Measurements from ENCODE around the gene SON.

SON gene

DNA sequence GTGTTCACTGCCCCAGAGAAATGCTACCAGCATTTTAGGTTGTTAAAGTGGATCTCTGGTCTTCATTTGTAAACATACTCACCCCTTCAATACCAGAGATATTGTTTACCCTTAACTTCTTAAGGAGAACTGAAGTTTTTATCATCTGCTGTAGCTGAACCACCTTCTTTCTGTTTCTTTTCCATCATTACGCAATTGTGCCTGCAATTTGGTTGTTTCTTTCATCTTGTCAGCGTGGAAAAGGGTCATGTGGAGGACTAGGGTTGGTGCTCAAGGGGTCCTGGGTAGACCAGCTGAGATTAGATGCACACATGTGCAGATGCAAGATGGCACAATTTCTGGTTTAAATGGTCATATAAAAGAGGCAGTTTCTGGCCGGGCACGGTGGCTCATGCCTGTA is 23.9 kb upstream of the SON start:
- FAIRE-seq (no peak), DNase-seq (ENCODE audit: insufficient read length, low spot score) (no peak)
- no peak for TF ChIP-seq POLR2AphosphoS5 (IDR thresholded peaks at IDR 0.05; ENCODE audit: low read depth, low read length)
- TF ChIP-seq SPI1 (IDR thresholded peaks at IDR 0.05; ENCODE audit: low read depth, low read length): no peak
- TF ChIP-seq POU2F2 (IDR thresholded peaks at IDR 0.05; ENCODE audit: low read depth, low read length): no peak
- TF ChIP-seq POLR2A (IDR thresholded peaks at IDR 0.05; ENCODE audit: low read depth, low read length): no peak
- no peak for TF ChIP-seq TAF1 (IDR thresholded peaks at IDR 0.05; ENCODE audit: low read depth, low read length)
- TF ChIP-seq PAX5 (IDR thresholded peaks at IDR 0.05; ENCODE audit: insufficient read depth, low read length, severe bottlenecking): no peak

DNA sequence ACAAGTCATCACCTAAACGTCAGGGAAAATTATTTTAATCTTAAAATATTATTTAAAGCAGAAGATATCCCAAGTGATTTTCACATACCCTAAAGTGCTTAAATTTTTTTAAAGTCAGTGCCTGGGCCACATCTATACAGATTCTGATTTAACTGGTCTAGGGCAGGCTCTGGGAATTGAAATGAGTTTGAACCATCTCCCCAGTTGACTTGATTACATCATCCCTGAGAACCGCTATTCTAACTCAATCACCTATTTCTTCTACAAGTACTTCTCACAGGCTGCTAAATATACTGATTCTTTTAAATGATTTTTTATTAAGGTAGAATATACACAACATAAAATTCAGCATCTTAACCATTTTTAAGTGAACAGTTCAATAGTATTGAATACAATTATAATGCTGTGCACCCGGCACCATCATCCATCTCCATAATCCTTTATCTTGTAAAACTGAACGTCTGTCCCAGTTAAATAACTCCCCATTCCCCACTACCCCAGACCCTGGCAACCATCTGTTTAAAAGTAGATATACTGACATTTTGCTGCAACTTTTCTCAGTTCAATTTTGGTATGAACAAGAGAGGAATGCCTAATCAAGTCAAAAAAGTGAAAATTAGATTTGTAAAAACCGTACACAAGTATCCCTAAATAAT is 20.4 kb upstream of the SON start:
- no peak for DNase-seq (ENCODE audit: insufficient read length, low spot score)
- no peak for FAIRE-seq
- TF ChIP-seq POU2F2 (IDR thresholded peaks at IDR 0.05; ENCODE audit: low read depth, low read length) (no peak), POLR2AphosphoS5 (IDR thresholded peaks at IDR 0.05; ENCODE audit: low read depth, low read length) (no peak), TAF1 (IDR thresholded peaks at IDR 0.05; ENCODE audit: low read depth, low read length) (no peak), PAX5 (IDR thresholded peaks at IDR 0.05; ENCODE audit: insufficient read depth, low read length, severe bottlenecking) (no peak), SPI1 (IDR thresholded peaks at IDR 0.05; ENCODE audit: low read depth, low read length) (no peak), POLR2A (IDR thresholded peaks at IDR 0.05; ENCODE audit: low read depth, low read length) (no peak)

DNA sequence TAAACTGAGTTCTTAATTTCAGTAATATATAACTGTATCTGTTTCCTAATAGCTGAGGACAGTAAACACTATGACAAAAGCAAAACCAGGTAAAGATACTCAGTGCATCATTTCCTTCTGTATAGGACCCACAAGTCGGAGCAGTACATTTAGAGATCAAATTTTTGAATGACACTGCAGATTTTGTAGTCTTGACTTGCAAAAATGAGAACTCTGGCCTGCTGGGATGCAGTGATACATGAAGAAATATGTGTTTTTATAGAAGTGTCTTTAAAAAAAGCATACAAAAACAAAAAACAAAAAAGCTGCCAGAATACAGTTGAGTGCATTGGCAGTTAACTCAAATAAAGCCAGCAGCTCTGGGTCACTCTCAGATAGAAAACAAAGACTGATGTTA is 19.9 kb upstream of the SON start:
- FAIRE-seq (no peak), DNase-seq (ENCODE audit: insufficient read length, low spot score) (no peak)
- TF ChIP-seq SPI1 (IDR thresholded peaks at IDR 0.05; ENCODE audit: low read depth, low read length): no peak
- no peak for TF ChIP-seq POU2F2 (IDR thresholded peaks at IDR 0.05; ENCODE audit: low read depth, low read length)
- no peak for TF ChIP-seq PAX5 (IDR thresholded peaks at IDR 0.05; ENCODE audit: insufficient read depth, low read length, severe bottlenecking)
- TF ChIP-seq POLR2A (IDR thresholded peaks at IDR 0.05; ENCODE audit: low read depth, low read length): no peak
- TF ChIP-seq POLR2AphosphoS5 (IDR thresholded peaks at IDR 0.05; ENCODE audit: low read depth, low read length): no peak
- TF ChIP-seq TAF1 (IDR thresholded peaks at IDR 0.05; ENCODE audit: low read depth, low read length): no peak

DNA sequence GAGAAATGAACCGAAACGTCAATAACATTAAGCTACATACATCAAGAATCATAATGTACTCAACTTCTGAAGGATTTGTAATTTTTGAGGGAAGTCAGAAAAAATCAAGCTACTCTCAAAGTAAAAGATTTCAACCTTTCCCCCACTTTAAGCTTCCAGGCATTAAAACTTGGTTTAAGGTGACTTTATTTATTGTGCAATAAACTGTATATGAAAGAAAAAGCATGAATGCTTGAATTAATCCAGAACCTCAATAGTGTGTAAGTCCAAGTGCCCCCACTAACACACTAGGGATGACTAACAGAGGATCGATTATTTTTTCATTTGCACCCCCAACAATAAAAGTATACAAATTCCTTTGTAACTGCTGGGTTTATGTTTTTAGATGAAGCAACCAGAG is 11.8 kb upstream of the SON start:
- TF ChIP-seq POU2F2 (IDR thresholded peaks at IDR 0.05; ENCODE audit: low read depth, low read length) (no peak), PAX5 (IDR thresholded peaks at IDR 0.05; ENCODE audit: insufficient read depth, low read length, severe bottlenecking) (no peak), SPI1 (IDR thresholded peaks at IDR 0.05; ENCODE audit: low read depth, low read length) (no peak), POLR2AphosphoS5 (IDR thresholded peaks at IDR 0.05; ENCODE audit: low read depth, low read length) (no peak), POLR2A (IDR thresholded peaks at IDR 0.05; ENCODE audit: low read depth, low read length) (no peak), TAF1 (IDR thresholded peaks at IDR 0.05; ENCODE audit: low read depth, low read length) (no peak)
- no peak for FAIRE-seq
- no peak for DNase-seq (ENCODE audit: insufficient read length, low spot score)

DNA sequence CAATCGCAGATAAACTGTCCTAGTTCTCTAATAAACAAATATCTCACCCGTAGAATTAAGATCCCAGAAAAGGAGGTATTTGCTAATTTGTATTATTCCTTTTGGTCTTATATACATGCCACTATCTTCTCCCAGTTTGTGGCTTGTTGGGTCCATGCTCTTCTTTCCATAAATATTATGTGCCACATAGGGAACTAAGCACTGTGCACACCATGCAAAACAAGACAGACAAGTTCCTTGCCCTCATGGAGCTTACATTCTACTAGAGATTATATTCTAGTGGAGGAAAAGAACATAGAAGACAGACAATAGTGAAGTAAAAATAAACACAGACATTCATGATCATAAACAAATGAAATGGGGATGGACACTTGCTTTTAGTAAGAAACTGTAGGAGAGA is 5.6 kb upstream of the SON start:
- FAIRE-seq (no peak), DNase-seq (ENCODE audit: insufficient read length, low spot score) (no peak)
- no peak for TF ChIP-seq POU2F2 (IDR thresholded peaks at IDR 0.05; ENCODE audit: low read depth, low read length)
- TF ChIP-seq SPI1 (IDR thresholded peaks at IDR 0.05; ENCODE audit: low read depth, low read length): no peak
- TF ChIP-seq POLR2AphosphoS5 (IDR thresholded peaks at IDR 0.05; ENCODE audit: low read depth, low read length): no peak
- no peak for TF ChIP-seq POLR2A (IDR thresholded peaks at IDR 0.05; ENCODE audit: low read depth, low read length)
- TF ChIP-seq TAF1 (IDR thresholded peaks at IDR 0.05; ENCODE audit: low read depth, low read length): no peak
- no peak for TF ChIP-seq PAX5 (IDR thresholded peaks at IDR 0.05; ENCODE audit: insufficient read depth, low read length, severe bottlenecking)

DNA sequence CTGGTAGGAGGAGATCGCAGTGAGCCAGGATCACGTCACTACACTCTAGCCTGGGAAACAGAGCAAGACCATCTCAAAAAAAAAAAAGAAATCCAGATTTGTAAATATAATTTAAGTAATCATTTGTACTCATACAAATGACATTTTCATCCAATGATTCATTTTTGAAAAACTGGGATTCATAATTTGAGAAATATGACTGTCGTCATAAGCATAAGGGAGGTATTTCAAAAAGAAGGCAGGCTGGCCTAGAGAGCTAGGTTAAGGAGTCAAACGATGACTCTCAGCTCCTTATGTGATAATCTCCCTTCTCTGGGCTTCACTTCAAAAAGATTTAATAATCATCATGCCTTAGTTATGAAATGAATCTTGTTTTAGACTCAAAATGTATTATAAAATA is 3.2 kb upstream of the SON start:
- FAIRE-seq (no peak), DNase-seq (ENCODE audit: insufficient read length, low spot score) (no peak)
- TF ChIP-seq SPI1 (IDR thresholded peaks at IDR 0.05; ENCODE audit: low read depth, low read length) (no peak), PAX5 (IDR thresholded peaks at IDR 0.05; ENCODE audit: insufficient read depth, low read length, severe bottlenecking) (no peak), TAF1 (IDR thresholded peaks at IDR 0.05; ENCODE audit: low read depth, low read length) (no peak), POU2F2 (IDR thresholded peaks at IDR 0.05; ENCODE audit: low read depth, low read length) (no peak), POLR2AphosphoS5 (IDR thresholded peaks at IDR 0.05; ENCODE audit: low read depth, low read length) (no peak), POLR2A (IDR thresholded peaks at IDR 0.05; ENCODE audit: low read depth, low read length) (no peak)

DNA sequence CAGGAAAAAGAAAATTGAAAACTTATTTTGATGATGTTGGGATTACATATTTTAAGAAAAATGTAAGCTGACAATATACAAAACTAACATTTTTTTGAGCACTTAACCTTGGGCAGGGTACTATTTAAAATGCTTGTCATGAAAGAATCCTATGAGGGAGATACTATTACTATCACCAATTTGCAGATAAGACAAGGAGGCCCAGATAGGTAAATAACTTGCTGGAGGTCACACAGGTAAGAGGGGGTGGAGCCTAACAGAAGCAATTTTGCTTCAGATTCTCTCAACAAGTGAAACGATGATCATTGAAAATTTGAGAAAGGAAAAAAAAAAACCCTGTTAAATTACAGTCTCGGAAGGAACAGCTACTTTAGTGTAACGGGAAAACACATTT is 2.1 kb upstream of the SON start:
- FAIRE-seq: no peak
- TF ChIP-seq PAX5 (IDR thresholded peaks at IDR 0.05; ENCODE audit: insufficient read depth, low read length, severe bottlenecking) (no peak), SPI1 (IDR thresholded peaks at IDR 0.05; ENCODE audit: low read depth, low read length) (no peak), TAF1 (IDR thresholded peaks at IDR 0.05; ENCODE audit: low read depth, low read length) (no peak), POLR2A (IDR thresholded peaks at IDR 0.05; ENCODE audit: low read depth, low read length) (no peak), POU2F2 (IDR thresholded peaks at IDR 0.05; ENCODE audit: low read depth, low read length) (no peak), POLR2AphosphoS5 (IDR thresholded peaks at IDR 0.05; ENCODE audit: low read depth, low read length) (no peak)
- DNase-seq (ENCODE audit: insufficient read length, low spot score): no peak

DNA sequence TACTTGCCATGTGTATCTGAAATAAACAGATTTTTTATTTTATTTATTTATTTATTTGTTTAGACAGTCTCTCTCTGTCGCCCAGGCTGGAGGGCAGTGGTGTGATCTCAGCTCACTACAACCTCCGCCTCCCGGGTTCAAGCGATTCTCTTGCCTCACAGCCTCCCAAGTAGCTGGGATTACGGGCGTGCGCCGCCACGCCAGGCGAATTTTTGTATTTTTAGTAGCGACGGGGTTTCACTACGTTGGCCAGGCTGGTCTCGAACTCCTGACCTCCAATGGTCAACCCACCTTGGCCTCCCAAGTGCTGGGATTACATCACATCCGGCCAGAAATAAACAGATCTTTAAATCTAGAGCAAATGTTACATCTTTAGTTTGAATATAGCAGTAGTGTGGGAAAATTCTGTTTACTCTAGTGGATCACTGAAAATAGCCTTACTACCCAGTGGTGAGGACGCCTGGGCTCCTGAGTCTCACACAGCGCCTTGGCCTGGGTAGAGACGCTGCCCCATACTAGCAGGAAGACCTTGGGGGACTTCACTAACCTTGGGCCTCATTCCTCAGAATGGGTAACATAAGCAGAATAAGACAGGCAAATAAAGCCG is 1.6 kb upstream of the SON start:
- TF ChIP-seq POLR2AphosphoS5 (IDR thresholded peaks at IDR 0.05; ENCODE audit: low read depth, low read length): no peak
- no peak for TF ChIP-seq TAF1 (IDR thresholded peaks at IDR 0.05; ENCODE audit: low read depth, low read length)
- TF ChIP-seq POU2F2 (IDR thresholded peaks at IDR 0.05; ENCODE audit: low read depth, low read length): no peak
- no peak for TF ChIP-seq SPI1 (IDR thresholded peaks at IDR 0.05; ENCODE audit: low read depth, low read length)
- TF ChIP-seq PAX5 (IDR thresholded peaks at IDR 0.05; ENCODE audit: insufficient read depth, low read length, severe bottlenecking): no peak
- no peak for FAIRE-seq
- no peak for DNase-seq (ENCODE audit: insufficient read length, low spot score)

DNA sequence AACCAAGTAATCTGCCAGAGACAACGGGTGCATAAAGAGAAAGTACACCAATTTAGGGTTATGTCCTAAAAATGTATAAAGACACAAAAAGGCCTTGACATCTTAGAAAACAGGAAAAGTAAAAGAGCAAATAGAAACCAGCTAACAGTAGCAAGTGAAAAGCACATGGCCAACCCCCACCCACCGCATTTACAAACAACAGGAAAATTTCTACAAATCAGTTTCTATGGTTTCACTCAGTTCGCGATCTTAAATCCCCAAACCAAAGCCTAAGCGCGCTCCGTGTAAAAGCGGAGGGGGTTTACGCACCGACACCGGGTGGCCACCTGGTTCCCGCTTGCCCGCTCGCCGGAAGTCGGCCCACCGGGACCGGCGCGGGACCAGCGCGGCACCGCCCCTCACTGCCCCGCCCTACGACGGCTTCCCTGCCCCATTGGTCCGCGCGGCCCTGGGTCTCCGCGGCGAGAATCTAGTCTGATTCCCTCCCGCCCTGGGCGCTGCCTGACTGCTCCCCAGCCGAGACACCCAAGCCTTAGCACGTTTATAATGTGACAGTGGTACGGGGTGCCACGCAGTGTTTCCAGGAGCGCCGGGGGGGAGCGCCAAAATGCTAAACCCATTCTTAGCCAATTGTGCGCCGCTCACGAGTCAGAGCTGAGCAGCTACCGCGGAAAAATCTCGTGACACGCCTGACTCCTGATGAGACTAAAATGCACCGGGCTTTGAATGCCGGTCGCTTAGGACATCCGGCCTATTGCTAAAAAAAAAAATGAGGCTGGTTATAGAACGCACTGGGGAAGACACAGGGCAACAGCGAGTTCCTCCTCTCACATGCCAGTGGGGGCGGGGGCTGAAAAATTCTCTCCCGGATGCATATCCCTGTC is 840 bp upstream of the SON start, which contains the start of gene GART:
GART (minus strand) TSS at position 362 of the 884 bp plus-strand sequence. CDS start 2,802 bp downstream, outside the sequence.
- peak; percentile 86 for TF ChIP-seq TAF1 (IDR thresholded peaks at IDR 0.05; ENCODE audit: low read depth, low read length)
- no peak; the same call in 1 of the 2 replicates for TF ChIP-seq POLR2AphosphoS5 (IDR thresholded peaks at IDR 0.05; ENCODE audit: low read depth, low read length)
- TF ChIP-seq POU2F2 (IDR thresholded peaks at IDR 0.05; ENCODE audit: low read depth, low read length): no peak; the same call in 1 of the 2 replicates
- TF ChIP-seq PAX5 (IDR thresholded peaks at IDR 0.05; ENCODE audit: insufficient read depth, low read length, severe bottlenecking): no peak
- TF ChIP-seq POLR2A (IDR thresholded peaks at IDR 0.05; ENCODE audit: low read depth, low read length): peak; percentile 61; the same call in 1 of the 2 replicates
- no peak for TF ChIP-seq SPI1 (IDR thresholded peaks at IDR 0.05; ENCODE audit: low read depth, low read length)
- peak; percentile 84 for FAIRE-seq
- peak; percentile 56 for DNase-seq (ENCODE audit: insufficient read length, low spot score)

Measured in GM12891 (cell line).